GM10266 (cell line): ENCODE results near the gene FUT3.
"Not testable (repeated sequence)": the region's sequence is repeated elsewhere in the genome, so short reads cannot be mapped to it uniquely, and the experiment has no call there.

Source experiments
- DNase-seq: peaks from one replicate; pipeline ENCODE4 v3.0.0; 2012; ENCODE audit errors: extremely low spot score
- TF ChIP-seq, protein P1 (sequence below): IDR thresholded peaks from 2 replicates; pipeline ENCODE4 v1.5.1; 2012; ENCODE audit warnings: mild to moderate bottlenecking, low read depth; ENCODE audit not compliant: control insufficient read depth, insufficient read depth; ENCODE audit errors: missing control alignments

The FUT3 gene

DNA sequence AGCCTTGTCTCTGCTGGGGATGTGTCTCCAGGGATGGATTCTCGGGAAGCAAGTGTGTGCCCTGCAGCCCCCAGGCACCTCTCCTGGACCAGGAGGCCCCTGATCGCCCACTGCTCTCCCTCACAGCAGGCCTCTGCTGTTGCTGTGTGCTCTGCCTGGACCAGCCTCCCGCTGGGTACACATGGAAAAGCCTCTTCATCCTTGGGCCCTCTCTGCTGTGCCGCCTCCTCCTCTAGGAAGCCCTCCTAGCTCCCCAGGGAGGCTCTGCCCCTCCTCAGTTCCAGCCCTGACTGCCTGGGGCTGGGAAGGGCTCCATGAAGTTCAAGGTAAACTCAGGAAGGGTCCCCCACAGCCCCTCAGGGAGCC lies 40.3 kb upstream of the FUT3 start:
- DNase-seq, result no peak
- TF ChIP-seq, protein P1, sequence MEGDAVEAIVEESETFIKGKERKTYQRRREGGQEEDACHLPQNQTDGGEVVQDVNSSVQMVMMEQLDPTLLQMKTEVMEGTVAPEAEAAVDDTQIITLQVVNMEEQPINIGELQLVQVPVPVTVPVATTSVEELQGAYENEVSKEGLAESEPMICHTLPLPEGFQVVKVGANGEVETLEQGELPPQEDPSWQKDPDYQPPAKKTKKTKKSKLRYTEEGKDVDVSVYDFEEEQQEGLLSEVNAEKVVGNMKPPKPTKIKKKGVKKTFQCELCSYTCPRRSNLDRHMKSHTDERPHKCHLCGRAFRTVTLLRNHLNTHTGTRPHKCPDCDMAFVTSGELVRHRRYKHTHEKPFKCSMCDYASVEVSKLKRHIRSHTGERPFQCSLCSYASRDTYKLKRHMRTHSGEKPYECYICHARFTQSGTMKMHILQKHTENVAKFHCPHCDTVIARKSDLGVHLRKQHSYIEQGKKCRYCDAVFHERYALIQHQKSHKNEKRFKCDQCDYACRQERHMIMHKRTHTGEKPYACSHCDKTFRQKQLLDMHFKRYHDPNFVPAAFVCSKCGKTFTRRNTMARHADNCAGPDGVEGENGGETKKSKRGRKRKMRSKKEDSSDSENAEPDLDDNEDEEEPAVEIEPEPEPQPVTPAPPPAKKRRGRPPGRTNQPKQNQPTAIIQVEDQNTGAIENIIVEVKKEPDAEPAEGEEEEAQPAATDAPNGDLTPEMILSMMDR, result no peak

DNA sequence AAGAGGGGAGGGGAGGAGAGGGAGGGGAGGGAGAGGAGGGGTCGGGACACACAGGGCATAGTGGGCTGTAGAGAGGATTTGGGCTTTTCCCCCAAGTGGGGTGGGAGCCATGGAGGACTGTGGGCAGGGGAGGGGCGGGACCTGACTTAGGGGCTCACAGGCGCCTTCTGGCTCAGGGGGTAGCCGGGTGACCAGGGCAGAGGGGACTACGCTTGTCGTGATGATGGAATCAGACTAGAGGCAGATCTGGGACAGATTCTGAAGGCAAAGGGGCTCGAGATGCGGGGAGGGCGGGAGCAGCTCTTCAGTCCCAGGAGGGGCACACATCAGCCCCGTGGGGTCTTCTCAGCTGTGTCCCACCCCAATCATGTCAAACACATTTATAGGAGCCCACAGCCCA lies 38.9 kb upstream of the FUT3 start:
- DNase-seq, result no peak
- TF ChIP-seq, protein P1, result no peak

DNA sequence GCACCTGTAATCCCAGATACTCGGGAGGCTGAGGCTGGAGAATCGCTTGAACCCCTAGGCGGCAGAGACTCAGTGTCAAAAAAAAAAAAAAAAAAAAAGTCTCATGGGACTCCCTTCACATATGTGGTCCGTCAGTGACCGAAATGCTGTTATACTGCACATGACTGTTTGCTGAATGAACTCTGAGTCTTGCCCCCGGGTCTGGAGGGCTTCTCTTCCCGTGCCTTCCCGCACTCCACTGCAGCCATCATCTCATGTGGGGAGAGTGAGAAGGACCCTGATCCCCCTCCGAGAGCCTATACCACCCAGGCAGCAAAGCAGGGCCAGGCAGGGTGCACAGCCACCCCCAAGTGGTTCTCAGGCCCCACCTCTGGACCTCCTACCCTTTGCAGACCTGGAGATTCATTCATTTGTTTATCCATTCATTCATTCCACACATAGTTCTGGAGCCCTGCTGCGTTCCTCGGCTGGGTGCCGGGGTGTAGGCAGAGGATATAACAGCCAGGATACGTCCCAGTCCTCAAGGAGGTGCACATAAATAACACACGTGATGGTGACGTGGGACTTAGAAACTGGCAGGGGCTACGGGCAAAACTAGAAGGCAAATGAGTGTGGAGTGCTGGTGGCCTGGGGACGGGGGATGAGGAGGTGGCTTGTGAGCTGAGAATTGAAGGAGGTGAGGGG lies 38.2 kb upstream of the FUT3 start:
- no peak for DNase-seq
- TF ChIP-seq, protein P1, result no peak

DNA sequence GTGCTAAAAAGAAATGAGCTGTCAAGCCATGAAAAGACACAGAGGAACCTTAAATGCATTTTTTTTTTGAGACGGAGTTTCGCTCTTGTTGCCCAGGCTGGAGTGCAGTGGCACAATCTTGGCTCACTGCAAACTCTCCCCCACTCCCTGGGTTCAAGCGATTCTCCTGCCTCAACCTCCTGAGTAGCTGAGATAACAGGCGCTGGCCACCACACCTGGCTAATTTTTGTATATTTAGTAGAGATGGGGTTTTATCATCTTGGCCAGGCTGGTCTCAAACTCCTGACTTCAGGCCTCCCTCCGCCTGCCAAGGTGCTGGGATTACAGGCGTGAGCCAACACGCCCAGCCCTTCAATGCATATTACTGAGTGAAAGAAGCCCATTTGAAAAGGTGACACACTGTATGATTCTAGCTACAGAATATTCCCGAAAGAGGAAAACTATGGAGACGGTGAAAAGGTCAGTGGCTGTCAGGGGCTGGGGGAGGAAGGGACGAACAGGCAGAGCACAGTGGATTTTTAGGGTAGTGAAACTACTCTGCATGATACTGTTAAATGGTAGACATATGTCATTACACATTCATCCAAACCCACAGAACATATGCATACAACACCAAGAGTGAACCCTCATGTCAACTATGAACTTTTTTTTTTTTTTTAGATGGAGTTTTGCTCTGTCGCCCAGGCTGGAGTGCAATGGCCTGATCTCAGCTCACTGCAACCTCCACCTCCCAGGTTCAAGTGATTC lies 33.0 kb upstream of the FUT3 start:
- not testable (repeated sequence) for DNase-seq

DNA sequence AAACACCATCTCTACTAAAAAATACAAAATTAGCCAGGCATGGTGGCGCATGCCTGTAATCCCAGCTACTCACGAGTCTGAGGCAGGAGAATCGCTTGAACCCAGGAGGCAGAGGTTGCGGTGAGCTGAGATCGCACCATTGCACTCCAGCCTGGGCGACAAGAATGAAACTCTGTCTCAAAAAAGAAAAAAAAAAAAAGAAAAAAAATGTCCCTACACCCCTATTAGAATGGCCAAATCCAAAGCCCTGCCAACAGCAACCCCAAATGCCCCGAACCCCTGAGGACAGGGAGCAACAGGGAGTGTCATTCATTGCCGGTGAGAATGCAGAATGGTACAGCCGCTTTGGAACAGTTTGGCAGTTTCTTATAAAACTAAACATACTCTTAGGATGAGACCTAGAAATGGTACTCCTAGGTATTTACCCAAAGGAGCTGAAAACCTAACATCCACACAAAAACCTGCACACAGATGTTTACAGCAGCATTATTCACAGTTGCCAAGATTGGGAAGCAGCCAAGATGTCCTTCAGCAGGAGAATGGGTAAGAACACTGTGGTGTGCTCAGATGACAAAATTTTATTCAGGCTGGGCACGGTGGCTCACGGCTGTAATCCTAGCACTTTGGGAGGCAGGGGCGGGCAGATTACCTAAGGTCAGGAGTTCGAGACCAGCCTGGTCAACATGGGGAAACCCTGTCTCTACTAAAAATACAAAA lies 32.1 kb upstream of the FUT3 start:
- DNase-seq, result not testable (repeated sequence)

DNA sequence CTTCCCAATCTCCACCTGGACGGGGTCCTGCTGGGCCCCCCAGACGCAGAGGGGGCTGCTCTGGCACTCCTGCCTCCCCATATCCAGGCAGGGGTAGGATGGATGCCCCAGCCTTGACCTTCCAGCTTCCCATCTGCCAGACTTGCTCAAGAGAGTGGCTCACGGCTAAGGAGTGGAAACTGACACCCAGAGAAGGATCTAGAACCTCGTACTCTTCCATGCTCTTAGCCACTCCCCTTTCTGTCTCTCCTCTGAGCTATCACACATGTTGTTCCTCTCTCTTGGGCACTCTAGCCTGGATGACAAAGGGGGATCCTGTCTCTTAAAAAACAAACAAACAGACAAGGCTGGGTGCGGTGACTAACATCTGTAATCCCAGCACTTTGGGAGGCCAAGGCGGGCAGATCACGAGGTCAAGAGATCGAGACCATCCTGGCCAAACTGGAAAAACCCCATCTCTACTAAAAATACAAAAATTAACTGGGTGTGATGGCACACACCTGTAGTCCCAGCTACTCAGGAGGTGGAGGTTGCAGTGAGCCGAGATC lies 31.2 kb upstream of the FUT3 start:
- TF ChIP-seq, protein P1, result no peak
- DNase-seq, result no peak

DNA sequence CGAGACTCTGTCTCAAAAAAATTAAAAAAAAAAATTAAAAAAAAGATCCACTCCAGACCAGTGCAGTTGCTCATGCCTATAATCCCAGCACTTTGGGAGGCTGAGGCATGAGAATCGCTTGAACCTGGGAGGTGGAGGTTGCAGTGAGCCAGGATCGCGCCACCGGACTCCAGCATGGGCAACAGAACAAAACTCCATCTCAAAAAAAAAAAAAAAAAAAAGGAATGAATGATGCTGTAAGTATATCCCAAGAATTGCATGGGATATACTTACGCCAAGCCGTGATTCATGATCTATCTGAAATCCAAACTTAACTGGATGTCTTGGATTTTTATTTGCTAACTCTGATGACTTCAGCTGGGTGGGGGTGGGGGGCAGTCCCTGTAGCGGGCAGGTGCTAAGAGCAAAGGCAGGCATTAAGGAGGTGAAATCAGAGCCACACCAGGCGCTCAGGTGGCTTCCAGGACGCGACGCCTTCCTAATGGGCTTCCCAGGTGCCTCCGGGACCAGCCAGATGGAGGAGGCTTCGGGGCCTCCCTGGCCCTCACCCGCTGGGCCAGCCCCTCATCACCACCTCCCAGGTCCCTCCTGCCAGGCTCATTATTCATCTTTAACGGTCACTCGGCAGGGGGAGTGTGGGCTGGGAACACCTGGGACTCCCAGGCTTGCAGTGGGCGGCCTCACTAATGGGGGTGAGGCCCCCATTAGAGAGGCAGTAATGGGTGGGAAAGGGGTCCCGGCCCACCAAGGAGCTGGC lies 30.5 kb upstream of the FUT3 start:
- TF ChIP-seq, protein P1, result no peak
- DNase-seq, result no peak
